ENCODE results near the gene KNDC1.

The KNDC1 gene

GRCh38 chr10:133176546-133176945 is 16.5 kb downstream of the KNDC1 start:
- no peak for DNase-seq (ENCODE audit: low read depth in 1 of 2, low spot score in 1 of 2)

- DNase-seq (ENCODE audit: low read depth in 1 of 2, low spot score in 1 of 2) = no peak
These were observed 17.6 kb downstream of the KNDC1 start for GRCh38 chr10:133177380-133178157.

DNA sequence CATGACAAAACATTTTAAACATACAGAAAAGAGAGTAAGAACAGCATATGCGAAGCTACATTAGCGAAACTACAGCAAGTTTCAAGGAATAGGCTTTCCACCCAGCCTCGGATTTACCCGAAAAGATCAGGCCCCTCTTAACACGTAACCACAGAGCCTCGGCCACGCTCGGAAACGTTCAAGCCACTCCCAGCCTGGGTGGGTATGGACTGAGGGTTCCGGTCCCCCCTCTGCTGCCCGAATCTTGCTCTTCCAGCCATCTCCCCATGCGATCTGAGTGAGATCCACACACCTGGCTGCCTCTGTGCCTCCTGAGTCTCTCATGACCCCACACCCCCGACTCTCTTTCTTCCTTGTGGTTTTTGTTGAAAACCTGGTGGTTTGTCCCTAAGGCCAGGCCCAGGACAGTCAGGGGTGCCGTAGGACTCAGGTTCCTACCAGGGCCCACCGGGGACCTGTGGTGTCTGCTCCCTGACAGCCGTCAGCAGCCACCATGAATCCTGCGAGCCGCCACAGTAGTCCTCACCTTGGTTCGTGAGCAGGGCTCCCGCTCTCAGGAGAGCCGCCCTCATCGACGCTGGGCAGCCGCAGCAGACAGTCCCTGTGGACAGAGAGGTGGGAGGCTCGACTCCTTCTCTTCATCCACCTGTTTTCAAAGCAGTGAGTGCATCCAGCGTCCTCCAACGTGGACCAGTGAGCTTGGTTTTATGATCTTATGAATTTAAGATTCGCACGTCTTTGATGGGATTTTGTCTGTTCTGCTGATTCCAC is 18.5 kb downstream of the KNDC1 start:
- no peak for DNase-seq (ENCODE audit: low read depth in 1 of 2, low spot score in 1 of 2)

- DNase-seq (ENCODE audit: low read depth in 1 of 2, low spot score in 1 of 2) = no peak
These were observed 19.1 kb downstream of the KNDC1 start for GRCh38 chr10:133179128-133179520.

GRCh38 chr10:133179651-133180050 is 19.6 kb downstream of the KNDC1 start:
- no peak for DNase-seq (ENCODE audit: low read depth in 1 of 2, low spot score in 1 of 2)

GRCh38 chr10:133180192-133180964 is 20.4 kb downstream of the KNDC1 start:
- no peak for DNase-seq (ENCODE audit: low read depth in 1 of 2, low spot score in 1 of 2)

GRCh38 chr10:133180965-133181639 is 21.1 kb downstream of the KNDC1 start:
- no peak for DNase-seq (ENCODE audit: low read depth in 1 of 2, low spot score in 1 of 2)

- no peak for DNase-seq (ENCODE audit: low read depth in 1 of 2, low spot score in 1 of 2)
These were observed 22.2 kb downstream of the KNDC1 start for GRCh38 chr10:133182190-133182589.

DNA sequence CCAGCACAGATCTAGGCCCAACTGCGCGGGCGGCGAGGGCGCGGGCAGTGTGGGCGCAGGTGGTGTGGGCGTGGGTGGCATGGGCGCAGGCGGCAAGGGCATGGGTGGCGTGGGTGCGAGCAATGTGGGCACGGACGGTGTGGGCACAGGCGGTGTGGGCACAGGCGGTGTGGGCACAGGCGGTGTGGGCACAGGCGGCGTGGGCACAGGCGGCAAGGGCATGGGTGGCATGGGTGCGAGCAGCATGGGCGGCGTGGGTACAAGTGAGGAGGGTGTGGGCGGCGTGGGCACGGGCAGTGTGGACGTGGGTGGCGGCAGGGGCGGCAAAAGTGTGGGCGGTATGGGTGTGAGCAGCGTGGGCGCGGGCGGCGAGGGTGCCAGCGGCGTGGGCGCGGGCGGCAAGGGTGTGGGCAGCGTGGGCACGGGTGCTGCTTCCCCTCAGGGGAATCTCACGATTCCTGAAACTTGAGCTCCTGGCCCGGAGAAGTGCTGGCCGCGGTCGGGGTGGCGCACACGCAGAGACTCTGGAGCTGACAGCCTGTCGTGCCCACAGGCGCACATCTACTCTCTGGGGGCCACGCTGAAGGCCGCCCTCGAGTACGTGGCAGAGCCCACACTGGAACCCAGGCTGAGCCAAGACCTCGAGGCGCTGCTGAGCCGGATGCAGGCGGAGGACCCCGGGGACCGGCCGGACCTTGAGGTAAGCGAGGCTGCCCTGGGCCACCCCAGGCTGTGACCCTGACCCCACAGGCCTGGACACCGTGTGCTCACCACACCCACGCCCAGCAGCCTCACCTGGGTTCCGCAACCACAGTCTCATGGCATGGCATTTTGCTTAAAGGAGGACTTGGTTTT is 23.0 kb downstream of the KNDC1 start:
- no peak for DNase-seq (ENCODE audit: low read depth in 1 of 2, low spot score in 1 of 2)

DNA sequence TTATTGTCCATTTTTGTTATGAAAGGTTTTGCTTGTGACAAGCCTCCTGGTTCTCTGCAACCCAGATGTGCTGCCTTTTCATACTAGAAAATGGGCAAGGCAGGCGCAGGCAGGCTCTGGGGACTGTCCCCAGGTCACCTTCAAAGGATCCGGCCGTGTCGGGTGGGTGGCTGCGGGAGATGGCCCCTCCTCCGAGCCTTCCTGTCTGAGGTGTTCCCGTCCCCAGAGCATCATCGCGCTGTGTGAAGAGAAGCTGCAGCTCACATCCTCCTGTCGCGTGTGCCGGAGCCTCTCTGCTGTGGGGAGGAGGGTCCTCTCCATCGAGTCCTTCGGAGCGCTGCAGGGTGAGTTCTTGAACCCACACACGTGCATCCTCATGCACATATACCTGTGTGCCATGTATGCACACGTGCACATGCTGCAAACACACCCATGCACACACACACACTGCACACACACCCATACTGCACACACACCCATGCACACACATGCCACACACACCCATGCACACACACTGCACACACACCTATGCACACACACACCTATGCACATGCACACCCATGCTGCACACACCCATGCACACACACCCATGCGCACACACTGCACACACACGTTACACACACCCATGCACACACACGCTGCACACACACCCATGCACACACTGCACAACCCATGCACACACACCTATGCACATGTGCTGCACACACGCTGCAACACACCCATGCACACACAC is 23.8 kb downstream of the KNDC1 start:
- no peak for DNase-seq (ENCODE audit: low read depth in 1 of 2, low spot score in 1 of 2)

DNA sequence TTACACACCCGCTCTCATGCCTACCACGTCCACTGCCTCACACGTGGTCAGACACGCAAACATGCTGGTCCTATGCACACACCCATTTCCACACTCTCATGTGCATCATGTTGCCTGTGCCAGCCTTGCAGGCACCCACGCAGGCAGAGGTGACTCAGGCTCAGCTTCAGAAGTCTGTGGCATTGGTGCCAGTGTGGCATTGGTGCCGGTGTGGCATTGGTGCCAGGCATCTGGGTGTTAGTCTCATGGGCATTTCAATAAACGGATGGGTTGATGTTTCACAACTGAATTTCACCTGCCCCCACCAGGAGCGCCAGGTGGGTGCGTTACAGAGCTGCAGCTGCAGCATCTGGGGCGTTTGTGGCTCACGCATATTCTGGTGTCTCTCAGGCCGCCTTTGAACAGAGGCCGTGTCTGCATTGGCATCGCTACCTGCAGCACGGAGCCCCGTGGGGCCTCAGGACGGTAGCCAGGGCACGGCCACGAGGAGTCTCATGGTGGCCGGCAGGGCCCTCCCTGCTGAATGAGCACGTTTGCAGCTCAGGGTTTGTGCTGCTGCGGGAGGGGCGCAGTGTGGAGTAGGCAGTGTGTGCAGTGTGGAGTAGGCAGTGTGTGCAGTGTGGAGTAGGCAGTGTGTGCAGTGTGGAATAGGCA is 24.7 kb downstream of the KNDC1 start:
- DNase-seq (ENCODE audit: low read depth in 1 of 2, low spot score in 1 of 2) = no peak

GRCh38 chr10:133185421-133185820 is 25.4 kb downstream of the KNDC1 start:
- no peak for DNase-seq (ENCODE audit: low read depth in 1 of 2, low spot score in 1 of 2)

DNA sequence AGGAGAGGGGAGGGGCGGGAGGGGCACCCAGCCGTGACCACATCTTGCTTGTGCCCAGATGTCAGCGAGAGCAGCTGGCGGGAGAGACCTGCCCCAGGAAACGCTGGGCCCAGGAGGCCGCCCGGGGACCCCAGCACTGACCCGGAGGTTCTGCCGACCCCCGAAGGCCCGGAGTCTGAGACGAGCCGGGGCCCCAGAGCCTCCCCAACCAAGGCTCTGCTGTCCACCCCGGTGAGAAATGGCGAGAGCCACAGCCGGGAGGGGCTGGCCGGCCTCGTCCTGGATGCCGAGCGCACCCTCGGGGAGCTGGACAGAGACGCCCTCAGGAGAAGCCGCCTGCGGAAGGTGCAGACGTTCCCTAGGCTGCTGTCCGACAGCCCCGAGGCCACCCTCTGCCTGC is 25.9 kb downstream of the KNDC1 start:
- no peak for DNase-seq (ENCODE audit: low read depth in 1 of 2, low spot score in 1 of 2)

DNA sequence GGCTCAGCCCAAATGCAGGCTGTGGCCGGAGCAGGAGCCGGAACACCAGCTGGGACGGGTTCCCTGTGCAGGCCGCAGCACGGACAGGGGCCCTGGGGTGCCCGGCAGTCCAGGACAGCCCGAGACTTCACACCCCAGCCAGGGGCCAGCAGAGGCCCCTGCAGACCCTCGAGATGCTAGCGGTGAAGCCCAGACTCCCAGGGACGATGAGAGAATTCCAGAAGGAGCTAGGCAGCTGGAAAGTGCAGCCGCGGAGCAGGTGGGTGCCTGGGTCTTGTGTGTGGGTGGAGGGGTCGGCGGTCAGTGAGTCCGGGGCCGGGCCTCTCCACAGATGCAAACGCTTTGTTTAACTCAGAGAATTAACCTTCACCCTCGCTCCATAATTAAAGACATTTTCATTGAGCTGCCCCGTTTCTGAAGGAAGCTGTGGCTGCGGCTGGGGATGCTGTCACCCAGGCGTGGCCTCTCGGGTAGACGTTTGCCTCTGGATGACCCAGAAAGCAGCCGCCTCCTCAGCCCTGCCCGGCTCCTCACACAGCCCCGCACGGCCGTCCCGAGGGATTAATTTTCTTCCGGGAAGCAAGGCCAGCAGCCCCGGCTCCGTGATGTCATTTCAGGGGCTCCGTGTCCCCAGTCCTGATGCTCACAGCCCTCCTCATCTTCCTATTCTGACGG is 26.5 kb downstream of the KNDC1 start:
- DNase-seq (ENCODE audit: low read depth in 1 of 2, low spot score in 1 of 2) = no peak

DNA sequence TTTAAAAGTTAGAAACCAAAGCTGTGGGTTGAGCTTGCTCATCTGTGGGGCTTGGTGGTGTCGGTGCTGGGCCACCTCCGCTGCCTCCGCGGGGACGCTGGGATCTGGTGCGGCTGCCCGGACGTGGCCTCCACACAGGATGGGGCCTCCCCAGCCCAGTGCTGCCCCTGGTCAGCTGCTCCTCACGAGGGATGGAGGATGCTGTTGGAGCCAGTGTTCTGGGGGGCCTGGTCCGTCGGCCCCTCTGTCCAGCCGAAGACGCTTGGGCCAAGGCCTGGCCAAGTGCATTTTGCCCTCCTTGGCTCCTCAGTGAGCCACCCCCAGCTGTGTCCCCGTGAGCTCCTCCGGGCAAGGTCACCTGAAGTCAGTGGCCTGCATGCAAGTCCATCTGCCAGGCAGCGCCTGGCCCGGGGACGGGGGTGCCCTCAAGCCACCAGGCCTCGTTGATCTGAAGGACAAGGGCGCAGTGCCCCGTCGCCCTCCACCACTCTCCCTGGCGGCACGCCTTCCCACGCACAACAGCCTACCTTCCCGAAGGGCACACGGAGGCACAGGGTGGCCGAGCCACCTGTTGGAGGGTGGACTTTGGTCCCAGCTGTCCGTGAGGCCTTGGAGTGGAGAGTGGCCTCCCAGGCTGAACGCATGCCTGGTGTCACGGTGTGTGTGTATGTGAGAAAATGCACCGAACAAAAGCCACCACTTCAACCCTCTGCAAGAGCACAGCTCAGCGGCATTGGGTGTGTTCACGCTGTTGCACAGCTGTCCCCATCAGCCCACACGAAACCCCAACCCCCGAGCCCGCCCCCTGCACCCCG is 27.3 kb downstream of the KNDC1 start:
- no peak for DNase-seq (ENCODE audit: low read depth in 1 of 2, low spot score in 1 of 2)

DNA sequence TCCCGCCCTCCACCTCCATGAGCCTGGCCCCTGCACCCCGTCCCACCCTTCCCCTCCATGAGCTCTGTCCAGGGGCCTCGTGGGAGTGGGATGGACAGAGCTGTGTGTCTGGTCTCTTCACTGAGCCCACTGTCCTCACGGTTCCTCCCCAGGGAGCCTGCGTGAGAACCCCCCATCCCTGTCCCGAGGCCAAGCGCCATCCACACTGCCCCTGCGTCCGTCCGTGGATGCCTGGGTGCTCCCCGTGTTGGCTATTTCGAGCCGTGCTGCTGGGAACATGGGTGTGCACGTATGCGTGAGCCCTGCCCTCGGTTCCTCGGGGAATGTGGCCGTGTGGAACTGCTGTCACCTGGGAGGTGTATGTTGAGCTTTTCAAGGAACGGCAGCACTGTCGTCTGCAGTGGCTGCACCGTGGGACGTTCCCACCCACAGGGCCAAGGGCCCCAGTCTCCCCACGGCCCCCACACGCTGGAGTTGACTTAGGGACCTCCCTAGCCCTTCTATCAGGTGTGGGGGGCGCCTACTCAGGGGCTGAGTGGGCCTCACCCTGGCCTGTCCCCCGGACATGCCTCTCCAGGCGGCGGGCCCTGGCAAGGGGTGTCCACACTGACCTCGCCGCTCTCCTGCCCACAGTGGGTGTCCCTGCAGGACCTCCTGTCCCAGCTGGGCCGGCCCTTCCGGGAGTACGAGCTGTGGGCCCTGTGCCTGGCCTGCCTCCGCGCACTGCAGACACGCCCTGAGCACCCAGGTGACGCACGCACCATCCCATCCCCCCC is 28.1 kb downstream of the KNDC1 start:
- DNase-seq (ENCODE audit: low read depth in 1 of 2, low spot score in 1 of 2) = no peak

- DNase-seq (ENCODE audit: low read depth in 1 of 2, low spot score in 1 of 2) = no peak
These were observed 29.2 kb downstream of the KNDC1 start for GRCh38 chr10:133189256-133189655.
